Left cardiac atrium (tissue), 4 donors: ENCODE measurements around the gene CDHR1. TPM values are rescaled to one million over a fixed set of nuclear protein-coding genes. Genes with fewer than 3 reads are reported as not detected.
A peak's percentile ranks its signal among the peaks of the same experiment; 100 is the strongest.

Source experiments
- ATAC-seq, 2 donors: fragments of 200-7000 bp; cut with Tn5 transposase; one replicate each; pipeline ENCODE4 v1.9.1; 2020; ENCODE audit warnings: mild to moderate bottlenecking in 2 of 2, moderate library complexity in 2 of 2
- DNase-seq: peaks from one replicate; pipeline ENCODE4 v3.0.0-alpha.2; 2020
- intact Hi-C, 2 donors: fragments of 100-400 bp; cut with DNase I; formaldehyde crosslinking; loops; one replicate each; pipeline versions ENCODE4 v1.14.1 to v1.15.1; 2022 to 2023
- total RNA-seq, 2 donors: library from RNA; stranded (reverse); fragmentation: NEBNext Ultra II Directional; extraction: Animal tissue kit (Norgen Biotek cat#: 25700); gene quantifications; one replicate each; pipeline ENCODE4 v1.2.1, GENCODE V29; 2021
- donor health status: DM: no; HTN: yes; CAD: no.
- donor health status: DM: no; HTN: yes; CAD: no; lungs with severe emphysema.
- donor health status: DM: yes; HTN: yes; CAD: no.
- donor health status: Dilated cardiomyopathy.

The CDHR1 gene
- total RNA-seq, 2 donors from 2014 or later = 0.68 to 1.2 TPM

DNA sequence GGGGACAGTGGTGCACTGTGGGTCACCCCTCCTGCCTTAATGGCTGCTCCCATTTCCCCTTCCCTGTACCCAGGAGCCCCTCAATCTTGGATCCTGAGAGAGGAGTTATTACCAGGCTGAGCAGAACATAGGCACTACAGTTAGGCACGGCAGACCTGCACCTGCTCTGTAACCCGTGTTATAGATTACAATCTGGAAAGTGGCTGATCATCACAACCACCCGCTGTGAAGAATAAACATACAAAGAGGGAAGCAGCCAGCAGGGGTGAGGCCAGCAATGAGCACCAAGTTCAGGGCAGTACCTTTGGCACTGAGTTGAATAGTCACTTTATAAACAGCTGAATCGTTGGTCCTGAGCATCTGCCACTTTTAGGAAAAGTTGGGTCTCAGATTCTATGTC lies 1.7 kb downstream of the CDHR1 start:
- no peak for ATAC-seq
- no peak for DNase-seq
- intact Hi-C loops = no loop called here

DNA sequence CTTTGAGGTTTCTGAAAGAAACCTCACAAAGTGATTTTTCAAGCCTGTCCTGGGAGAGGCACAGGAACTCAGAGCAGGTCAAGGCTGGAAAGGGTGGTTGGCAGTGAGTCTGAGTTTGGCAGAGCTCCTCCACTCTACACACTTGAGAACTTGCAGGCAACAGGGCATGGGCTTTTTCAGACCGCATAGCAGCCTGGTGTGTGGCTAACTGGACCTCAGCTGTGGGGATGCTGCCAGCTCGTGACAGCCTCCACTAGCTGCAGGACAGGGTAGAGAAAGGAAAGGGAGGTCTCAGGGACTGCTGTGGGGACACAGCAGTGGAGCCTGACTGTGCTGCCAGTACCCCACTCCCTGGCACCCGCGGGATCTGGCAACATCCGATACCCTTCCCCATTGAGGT lies 2.6 kb downstream of the CDHR1 start:
- ATAC-seq (peak; percentile 35 to 71), DNase-seq (no peak)
- intact Hi-C loops = no loop called here

DNA sequence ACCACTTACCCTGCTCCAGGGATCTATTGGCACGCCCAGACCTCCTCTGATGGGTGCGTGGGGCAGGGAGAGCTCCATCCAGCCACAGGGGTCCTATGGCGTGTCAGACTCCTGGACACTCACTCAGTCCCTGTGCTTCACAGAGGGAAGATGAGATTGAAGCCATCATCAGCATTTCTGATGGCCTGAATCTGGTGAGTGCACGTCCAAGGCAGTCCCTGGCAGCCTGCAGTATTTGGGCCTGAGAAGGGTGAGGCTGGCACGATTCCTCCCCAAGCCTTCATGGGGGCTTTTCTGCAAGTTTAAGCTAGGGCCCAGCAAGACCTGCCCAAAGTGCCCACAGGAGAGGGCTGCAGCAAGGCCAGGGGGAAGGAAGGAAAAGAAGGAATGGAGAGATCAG lies 3.3 kb downstream of the CDHR1 start:
- ATAC-seq (no peak), DNase-seq (no peak)
- intact Hi-C loops = no loop called here

DNA sequence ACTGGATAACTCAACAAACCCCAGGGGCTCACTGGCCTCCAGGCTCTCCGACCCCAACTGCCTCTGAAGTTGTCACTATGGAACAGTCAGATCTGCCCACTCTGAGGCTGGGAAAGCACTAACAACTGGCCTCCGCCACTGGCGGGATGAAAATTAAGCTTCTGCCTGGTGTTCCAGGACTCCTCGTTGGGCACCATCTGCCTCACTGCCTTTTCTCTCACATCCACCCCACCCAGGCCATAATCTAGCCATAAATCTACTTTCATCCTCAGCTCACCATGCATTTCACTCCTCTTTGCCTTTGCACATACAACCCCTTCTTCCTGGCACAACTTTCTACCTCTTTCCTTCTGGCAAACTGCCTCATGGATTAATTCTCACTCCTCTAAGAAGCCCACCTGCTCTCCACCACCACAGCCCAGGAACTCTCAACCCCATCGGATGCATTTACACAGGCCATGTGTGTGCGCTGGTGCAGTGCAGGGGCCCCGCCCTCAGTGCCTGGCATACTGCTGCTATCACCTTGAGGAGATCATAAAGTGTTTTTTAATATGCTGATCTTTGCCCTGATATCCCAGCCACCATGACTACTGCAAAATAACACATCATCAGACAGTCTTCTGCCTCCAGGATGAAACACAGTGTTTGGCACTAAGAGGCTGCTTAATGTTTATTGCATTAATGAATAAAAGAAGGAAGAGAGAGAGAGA lies 4.0 kb downstream of the CDHR1 start:
- DNase-seq (no peak), ATAC-seq (no peak)
- intact Hi-C loops = no loop called here

DNA sequence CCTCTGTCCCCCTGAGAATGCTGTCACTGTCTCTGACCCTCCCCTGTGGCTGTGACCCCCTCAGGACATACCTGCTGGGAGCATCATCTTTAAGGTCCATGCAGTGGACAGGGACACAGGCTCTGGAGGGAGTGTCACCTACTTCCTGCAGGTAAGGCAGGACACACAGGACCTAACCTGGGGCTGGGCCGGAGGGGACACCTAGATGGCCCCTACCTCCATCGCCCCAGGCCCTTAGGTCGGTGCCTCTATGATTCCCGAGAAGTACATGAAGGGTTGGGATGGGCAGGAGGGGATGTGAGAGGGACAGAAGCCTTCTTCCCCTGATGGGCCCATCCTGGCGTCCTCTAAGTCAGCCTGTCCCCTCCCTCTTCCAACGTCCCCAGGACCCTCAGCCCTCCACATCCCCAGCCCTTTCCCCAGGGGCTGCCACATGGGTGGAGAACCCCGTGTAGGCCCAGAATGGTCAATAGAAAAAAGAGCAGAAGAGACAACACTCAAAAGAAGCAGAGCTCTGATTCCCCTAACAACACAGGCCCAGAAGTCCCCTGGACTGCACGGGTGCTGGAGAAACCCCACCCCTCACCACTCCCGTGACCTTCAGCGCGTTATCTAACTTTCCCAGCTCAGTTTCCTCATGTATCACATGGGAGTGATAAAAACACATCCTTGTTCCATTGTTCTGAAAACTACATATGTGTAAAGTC lies 6.4 kb downstream of the CDHR1 start:
- intact Hi-C loops = no loop called here
- ATAC-seq (no peak), DNase-seq (no peak)

DNA sequence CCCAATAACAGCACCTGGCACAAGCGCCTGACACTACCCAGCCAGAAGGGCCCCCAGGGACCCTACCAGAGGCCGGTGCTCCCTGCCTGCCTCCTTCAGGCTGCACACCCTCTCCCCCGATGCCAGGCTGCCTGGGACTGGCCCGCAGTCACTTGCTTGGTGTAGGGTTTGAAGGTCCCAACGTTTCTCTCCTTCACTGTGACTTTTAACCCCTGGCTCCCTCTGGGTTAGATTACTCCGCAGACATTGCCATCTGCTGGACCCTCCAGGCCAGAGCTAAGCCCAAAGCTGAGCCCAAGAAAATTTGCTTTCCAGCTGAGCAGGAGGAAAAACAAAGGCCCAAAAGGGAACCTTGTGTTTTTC lies 6.9 kb downstream of the CDHR1 start:
- ATAC-seq = no peak
- intact Hi-C loops = no loop called here
- no peak for DNase-seq

DNA sequence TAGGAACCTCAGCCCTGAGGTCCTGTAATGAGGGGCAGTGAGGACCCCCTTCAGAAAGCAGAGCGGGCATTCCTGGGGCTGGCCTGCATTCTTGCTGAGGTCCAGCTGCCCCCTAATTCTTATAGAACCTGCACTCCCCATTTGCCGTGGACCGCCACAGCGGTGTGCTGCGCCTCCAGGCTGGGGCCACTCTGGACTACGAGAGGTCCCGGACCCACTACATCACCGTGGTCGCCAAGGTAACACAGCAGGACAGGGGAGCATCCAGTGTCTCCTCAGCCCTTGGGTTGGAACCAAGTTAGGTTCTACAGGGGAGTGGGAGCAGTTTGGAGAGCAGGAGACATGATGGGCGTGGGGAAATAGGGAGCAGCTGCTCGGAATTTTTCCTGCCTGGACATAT lies 7.3 kb downstream of the CDHR1 start:
- intact Hi-C loops = no loop called here
- no peak for DNase-seq
- no peak for ATAC-seq

DNA sequence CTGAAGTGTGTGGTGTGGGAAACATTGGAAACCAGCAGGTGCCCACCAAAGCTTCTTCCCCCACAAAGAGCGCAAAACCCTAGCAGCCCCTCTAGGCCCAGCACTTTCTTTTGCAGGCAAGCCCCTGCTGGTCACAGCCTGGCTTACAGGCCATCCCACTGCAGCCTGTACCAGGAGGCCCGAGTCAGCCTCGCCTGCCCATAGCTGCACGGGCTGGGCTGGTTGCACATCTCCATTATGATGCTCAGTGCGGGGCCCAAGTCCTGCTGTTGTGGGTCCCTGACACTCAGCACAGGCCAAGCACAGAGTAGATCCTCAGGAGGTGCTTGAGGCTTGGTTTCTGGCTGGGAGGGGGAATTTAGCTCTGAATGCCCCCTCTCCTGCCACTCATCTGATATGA lies 8.0 kb downstream of the CDHR1 start:
- intact Hi-C loops = no loop called here
- ATAC-seq = no peak
- DNase-seq = no peak

DNA sequence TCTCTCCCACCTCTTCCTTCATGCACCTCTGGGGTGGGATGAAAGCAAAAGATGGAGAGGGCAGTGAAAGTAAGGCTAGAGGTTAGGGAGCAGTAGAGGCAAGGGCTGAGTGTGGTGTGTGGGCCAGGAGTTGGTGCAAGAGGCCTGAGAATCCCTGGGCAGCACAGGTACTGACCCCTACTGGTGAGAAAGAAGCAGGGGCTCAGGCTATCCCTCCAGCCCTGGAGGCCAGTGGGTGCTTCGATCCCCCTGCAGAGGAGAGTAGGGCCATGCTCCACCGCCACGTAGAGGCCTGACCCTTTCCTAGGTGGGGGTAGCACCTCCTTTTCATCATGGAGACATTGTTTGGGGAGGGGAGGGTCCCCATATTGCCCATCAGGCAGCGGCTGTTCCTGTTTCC lies 9.8 kb downstream of the CDHR1 start:
- intact Hi-C loops = no loop called here
- ATAC-seq (peak in 1 of 2 donors; percentile 18), DNase-seq (no peak)

DNA sequence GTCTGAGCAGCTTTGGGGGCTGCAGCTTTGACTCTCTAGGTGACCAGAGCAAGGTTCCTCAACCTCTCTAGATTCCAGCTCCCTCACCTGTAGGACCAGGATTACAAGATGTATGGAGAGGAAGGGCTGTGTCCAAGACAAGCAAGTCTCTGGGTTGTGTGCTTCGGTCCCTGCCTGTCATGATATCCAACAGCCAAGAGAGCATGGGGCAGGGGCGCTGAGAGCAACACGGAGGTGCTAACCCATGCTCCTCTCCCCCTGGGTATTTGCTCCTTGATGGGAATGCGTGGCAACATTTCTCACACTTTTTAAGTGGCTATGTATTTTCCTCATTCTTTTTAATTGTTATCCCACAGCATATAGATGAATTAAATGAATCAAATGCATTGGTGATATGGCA lies 10.3 kb downstream of the CDHR1 start:
- ATAC-seq (no peak), DNase-seq (no peak)
- intact Hi-C loops = no loop called here

DNA sequence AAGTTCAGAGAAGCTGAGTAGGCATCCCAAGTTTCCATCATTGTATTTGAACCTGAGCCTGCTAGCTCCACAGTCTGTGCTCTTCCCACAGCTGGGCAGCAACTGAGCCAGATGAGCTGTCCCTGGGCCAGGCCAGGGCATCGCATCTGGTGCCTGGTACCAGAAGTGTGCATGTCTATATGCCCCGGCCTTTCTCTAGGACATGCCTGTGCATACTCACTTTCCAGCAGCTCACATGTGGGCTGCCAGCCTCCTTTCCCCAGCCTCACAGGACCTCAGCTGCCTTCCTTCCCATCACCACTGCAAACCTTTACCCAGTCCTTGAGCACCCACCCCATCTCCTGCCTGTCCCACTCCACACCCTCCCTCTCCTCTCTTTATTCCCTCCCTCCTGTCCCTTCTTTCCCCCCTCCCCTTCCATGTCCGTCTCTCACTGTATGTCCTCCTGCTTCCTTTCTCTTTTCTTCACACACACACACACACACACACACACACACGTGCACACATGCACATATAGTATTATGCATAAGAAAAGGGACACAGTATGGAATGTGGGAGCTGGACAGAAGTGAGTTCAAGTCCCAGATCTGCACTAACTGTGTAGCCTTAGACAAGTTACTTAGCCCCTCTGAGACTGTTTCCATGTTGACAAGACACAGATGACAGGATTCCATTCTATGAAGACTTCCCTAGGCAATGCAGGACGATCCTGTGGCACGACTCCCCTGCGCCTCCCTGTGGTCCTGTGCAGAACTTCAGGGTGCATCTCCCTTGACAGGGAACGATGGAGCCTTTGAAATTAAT lies 10.9 kb downstream of the CDHR1 start:
- DNase-seq (no peak), ATAC-seq (peak; percentile 53 to 70)
- intact Hi-C loops = no loop called here

DNA sequence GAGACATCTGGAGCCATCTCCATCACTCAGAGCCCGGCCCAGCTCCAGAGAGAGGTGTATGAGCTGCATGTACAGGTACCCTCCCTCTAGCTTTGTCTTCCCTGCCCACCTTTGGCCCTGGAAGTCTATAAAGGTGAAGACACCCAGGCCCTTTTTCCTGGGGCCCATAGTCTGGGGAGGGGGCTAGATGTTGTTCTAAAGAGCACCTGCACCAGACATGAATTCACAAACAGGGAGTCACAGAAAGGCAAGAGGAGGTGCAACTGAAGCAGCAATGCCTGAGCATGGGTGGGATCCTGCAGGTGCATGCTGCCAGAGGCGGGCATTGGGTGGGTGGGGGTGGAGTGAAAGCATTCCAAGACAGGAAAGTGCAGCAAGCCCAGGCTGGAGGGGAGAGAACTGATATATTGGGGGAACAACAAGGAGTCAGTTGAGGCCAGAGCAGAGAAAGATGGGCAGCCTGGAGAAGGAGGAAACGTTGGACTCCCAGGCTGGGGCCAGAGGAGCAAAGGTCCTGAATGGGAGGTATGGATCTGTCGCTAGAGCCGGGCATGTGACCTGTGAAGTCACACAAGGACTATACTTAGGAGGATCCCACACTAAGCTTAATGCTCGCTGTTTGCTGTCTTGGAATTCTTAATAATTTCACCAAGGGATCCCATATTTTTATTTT lies 11.7 kb downstream of the CDHR1 start:
- intact Hi-C loops = no loop called here
- ATAC-seq (no peak), DNase-seq (no peak)

DNA sequence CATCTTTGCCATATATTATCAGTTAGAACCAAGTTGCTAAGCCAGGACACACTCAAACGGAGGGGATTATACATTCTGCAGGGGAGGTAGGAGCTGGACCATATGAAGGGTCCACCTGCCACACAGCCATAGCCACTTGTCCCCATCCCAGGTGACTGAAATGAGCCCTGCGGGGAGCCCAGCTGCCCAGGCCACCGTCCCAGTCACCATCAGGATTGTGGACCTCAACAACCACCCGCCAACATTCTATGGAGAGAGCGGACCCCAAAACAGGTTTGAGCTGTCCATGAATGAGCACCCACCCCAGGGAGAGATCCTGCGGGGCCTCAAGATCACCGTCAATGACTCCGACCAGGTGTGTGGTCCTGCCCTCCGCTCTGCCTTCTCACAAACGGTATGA lies 13.7 kb downstream of the CDHR1 start:
- intact Hi-C loops = no loop called here
- DNase-seq = no peak
- ATAC-seq = no peak

DNA sequence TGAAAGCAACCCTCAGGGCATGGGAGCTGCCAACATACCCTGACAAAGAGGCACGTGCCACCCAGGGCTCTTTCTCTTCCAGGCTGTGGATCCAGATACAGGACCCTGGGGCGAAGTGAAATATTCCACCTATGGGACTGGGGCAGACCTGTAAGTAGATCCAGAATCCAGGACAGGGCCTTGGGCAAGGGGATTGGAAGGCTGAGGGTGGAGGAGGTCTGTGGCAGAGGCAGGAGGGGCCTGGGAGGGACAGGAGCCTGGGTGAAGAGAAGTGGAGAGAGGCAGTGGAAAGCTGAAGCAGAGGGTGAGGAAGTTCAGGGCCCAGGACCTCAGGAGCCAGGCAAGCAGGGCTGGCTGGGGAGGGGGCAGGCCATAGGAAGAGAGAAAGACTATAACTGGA lies 17.2 kb downstream of the CDHR1 start:
- intact Hi-C loops = no loop called here
- DNase-seq = no peak
- ATAC-seq = no peak

DNA sequence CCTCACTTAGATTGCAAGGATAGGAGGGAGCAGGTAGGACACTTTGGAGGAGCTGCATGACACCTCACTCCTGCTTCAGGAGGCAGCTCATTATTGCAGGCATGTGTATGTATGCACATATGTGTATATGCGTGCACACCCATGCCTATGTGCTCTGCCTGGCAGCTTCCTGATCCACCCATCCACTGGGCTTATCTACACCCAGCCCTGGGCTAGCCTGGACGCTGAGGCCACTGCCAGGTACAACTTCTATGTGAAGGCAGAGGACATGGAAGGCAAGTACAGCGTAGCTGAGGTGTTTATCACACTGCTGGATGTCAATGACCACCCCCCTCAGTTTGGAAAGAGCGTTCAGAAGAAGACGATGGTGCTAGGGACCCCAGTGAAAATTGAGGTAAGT lies 17.7 kb downstream of the CDHR1 start:
- ATAC-seq (no peak), DNase-seq (no peak)
- intact Hi-C loops = no loop called here

DNA sequence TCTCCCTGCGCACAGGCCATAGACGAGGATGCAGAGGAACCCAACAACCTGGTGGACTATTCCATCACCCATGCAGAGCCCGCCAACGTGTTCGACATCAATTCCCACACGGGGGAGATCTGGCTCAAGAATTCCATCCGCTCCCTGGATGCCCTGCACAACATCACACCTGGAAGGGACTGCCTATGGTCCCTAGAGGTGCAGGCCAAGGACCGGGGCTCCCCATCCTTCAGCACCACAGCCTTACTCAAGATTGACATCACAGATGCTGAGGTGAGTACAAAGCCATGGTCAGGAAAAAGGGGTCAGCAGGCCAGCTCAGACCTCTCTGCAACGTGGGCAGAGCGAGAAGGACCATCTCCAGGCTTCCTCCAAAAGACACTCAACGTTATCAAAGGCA lies 18.7 kb downstream of the CDHR1 start:
- ATAC-seq = no peak
- DNase-seq = no peak

DNA sequence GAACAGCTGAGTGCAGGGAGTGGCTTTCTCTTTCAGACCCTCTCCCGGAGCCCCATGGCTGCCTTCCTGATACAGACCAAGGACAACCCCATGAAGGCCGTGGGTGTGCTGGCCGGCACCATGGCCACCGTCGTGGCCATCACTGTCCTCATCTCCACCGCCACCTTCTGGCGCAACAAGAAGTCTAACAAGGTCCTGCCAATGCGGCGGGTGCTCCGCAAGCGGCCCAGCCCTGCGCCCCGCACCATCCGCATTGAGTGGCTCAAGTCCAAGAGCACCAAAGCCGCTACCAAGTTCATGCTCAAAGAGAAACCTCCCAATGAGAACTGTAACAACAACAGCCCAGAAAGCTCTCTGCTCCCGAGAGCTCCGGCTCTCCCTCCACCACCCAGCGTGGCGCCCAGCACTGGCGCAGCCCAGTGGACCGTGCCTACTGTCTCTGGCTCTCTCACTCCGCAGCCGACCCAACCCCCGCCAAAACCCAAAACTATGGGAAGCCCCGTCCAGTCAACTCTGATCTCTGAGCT lies 19.8 kb downstream of the CDHR1 start:
- intact Hi-C loops = no loop called here
- ATAC-seq = no peak
- no peak for DNase-seq

More for the DNA sequence above, 18.7 kb downstream of the CDHR1 start:
- intact Hi-C loops = no loop called here

DNA sequence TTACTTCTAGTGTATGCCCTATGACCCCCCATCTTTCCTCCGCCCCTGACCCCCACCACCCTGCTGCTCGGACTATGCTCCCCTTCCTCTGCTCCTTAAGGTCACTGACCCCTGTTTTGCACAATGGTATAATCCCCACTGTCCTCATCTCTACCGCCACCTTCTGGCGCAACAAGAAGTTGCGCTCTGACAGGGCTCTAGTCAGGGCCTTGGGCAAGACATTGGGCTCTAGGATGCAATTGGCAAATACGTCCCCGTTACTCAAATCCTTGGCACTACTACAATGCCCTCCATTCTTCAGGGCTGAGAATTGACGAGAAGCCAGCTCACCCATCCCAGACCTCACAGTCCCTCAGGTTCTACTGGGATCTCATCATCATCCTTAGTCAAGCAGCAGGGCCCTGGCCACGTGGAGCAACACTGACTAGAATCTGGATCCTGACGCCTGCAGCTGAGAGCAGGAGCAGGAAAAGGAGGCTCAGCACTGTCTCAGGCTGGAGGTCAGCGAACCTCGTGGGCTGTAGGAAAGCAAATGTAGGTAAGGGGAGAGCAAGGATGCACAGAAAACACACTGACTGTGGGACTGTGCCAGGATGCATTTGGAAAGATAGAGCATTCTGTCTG lies 20.4 kb downstream of the CDHR1 start:
- DNase-seq = no peak
- ATAC-seq = peak in 1 of 2 donors; percentile 33

DNA sequence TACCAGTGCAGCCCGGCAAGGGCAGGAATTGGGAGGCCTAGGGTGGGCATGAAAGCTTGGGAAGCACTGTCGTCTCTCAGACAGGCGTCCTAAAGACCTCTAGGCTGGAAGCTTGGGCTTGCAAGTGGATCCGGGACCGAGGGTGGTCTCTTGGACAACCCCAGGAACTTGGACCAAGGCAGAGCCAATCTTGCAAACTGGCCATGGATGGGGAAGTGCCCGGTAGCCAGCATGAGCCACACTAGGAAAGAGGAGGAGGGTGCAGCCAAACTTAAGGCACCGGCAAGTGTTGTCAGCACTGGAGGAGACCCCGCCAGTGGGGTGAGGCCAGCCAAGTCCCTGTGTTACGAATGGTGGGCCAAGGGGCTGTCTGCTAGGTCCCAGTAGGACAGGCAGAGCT lies 22.5 kb downstream of the CDHR1 start:
- intact Hi-C loops = no loop called here
- DNase-seq (no peak), ATAC-seq (no peak)

More for the DNA sequence above, 20.4 kb downstream of the CDHR1 start:
- intact Hi-C loops = no loop called here
